Mucosa of rectum (tissue), 2 donors: ENCODE measurements around the gene PLIN5.

Experiments
- H3K27ac ChIP-seq, 2 donors: one replicate each; pipeline ENCODE4 v1.7.0; 2013; ENCODE audit warnings: inconsistent platforms in 2 of 2, low read depth in 2 of 2, low read length in 2 of 2
- H3K27me3 ChIP-seq, 2 donors: one replicate each; pipeline ENCODE4 v1.7.0; 2013; ENCODE audit warnings: low read length in 2 of 2; ENCODE audit not compliant: control insufficient read depth in 2 of 2, insufficient read depth in 2 of 2
- H3K36me3 ChIP-seq, 2 donors: one replicate each; pipeline ENCODE4 v1.7.0; 2013; ENCODE audit warnings: low read length in 2 of 2; ENCODE audit not compliant: control insufficient read depth in 2 of 2, insufficient read depth in 2 of 2
- H3K4me1 ChIP-seq, 2 donors: one replicate each; pipeline ENCODE4 v1.7.0; 2013; ENCODE audit warnings: low read length in 2 of 2, mild to moderate bottlenecking in 1 of 2; ENCODE audit not compliant: control insufficient read depth in 2 of 2, insufficient read depth in 2 of 2
- H3K4me3 ChIP-seq, 2 donors: one replicate each; pipeline ENCODE4 v1.7.0; 2013; ENCODE audit warnings: low read length in 2 of 2
- H3K9ac ChIP-seq, 2 donors: one replicate each; pipeline ENCODE4 v1.7.0; 2013; ENCODE audit warnings: low read length in 2 of 2, low read depth in 1 of 2, mild to moderate bottlenecking in 1 of 2
- H3K9me3 ChIP-seq, 2 donors: one replicate each; pipeline ENCODE4 v1.7.0; 2013; ENCODE audit warnings: low read length in 2 of 2; ENCODE audit not compliant: control insufficient read depth in 2 of 2
- donor health status: healthy.
- donor health status: Normal muscosa, but diverticular disease.

PLIN5 gene

GRCh38 chr19:4497770-4498389 lies 37.1 kb downstream of the PLIN5 start:
- no peak overlapping the region for H3K27ac ChIP-seq
- H3K4me3 ChIP-seq: no peak overlapping the region
- H3K9me3 ChIP-seq: no peaks in the 10 kb centered on the region
- no peak overlapping the region for H3K9ac ChIP-seq
- H3K4me1 ChIP-seq: no peaks in the 10 kb centered on the region
- no peaks in the 10 kb centered on the region for H3K27me3 ChIP-seq
- peaks cover 34 to 42% of the 10 kb centered on the region in 2 donors for H3K36me3 ChIP-seq

GRCh38 chr19:4496304-4496703 lies 38.7 kb downstream of the PLIN5 start:
- peaks cover 34 to 40% of the 10 kb centered on the region in 2 donors for H3K36me3 ChIP-seq
- no peak overlapping the region for H3K4me3 ChIP-seq
- H3K9ac ChIP-seq: no peak overlapping the region
- H3K4me1 ChIP-seq: no peaks in the 10 kb centered on the region
- no peaks in the 10 kb centered on the region for H3K9me3 ChIP-seq
- no peak overlapping the region for H3K27ac ChIP-seq
- H3K27me3 ChIP-seq: no peaks in the 10 kb centered on the region

- no peak overlapping the region for H3K4me3 ChIP-seq
- peaks cover 33 to 34% of the 10 kb centered on the region in 2 donors for H3K36me3 ChIP-seq
- no peaks in the 10 kb centered on the region for H3K9me3 ChIP-seq
- H3K27ac ChIP-seq: no peak overlapping the region
- no peaks in the 10 kb centered on the region for H3K27me3 ChIP-seq
- no peak overlapping the region for H3K9ac ChIP-seq
- no peaks in the 10 kb centered on the region for H3K4me1 ChIP-seq
Observed at GRCh38 chr19:4495471-4495870, 39.6 kb downstream of the PLIN5 start.

GRCh38 chr19:4494691-4495064 lies 40.3 kb downstream of the PLIN5 start:
- no peaks in the 10 kb centered on the region for H3K9me3 ChIP-seq
- no peak overlapping the region for H3K4me3 ChIP-seq
- H3K9ac ChIP-seq: no peak overlapping the region
- peaks cover 33 to 42% of the 10 kb centered on the region in 2 donors for H3K36me3 ChIP-seq
- no peaks in the 10 kb centered on the region for H3K27me3 ChIP-seq
- H3K4me1 ChIP-seq: no peaks in the 10 kb centered on the region
- H3K27ac ChIP-seq: no peak overlapping the region

GRCh38 chr19:4493929-4494690 lies 40.9 kb downstream of the PLIN5 start:
- H3K27ac ChIP-seq: no peak overlapping the region
- peaks cover 35 to 43% of the 10 kb centered on the region in 2 donors for H3K36me3 ChIP-seq
- H3K9ac ChIP-seq: no peak overlapping the region
- H3K4me1 ChIP-seq: no peaks in the 10 kb centered on the region
- H3K9me3 ChIP-seq: no peaks in the 10 kb centered on the region
- H3K27me3 ChIP-seq: no peaks in the 10 kb centered on the region
- H3K4me3 ChIP-seq: no peak overlapping the region

- H3K36me3 ChIP-seq: peaks cover 35 to 42% of the 10 kb centered on the region in 2 donors
- H3K4me3 ChIP-seq: no peak overlapping the region
- no peak overlapping the region for H3K9ac ChIP-seq
- no peaks in the 10 kb centered on the region for H3K4me1 ChIP-seq
- H3K27me3 ChIP-seq: no peaks in the 10 kb centered on the region
- H3K9me3 ChIP-seq: no peaks in the 10 kb centered on the region
- no peak overlapping the region for H3K27ac ChIP-seq
Observed at GRCh38 chr19:4493104-4493928, 41.7 kb downstream of the PLIN5 start.

- Histone ChIP-seq H3K4me3 (no peak overlapping the region), H3K9me3 (no peaks in the 10 kb centered on the region), H3K27ac (no peak overlapping the region), H3K27me3 (no peaks in the 10 kb centered on the region), H3K9ac (no peak overlapping the region), H3K36me3 (peaks cover 32 to 35% of the 10 kb centered on the region in 2 donors), H3K4me1 (no peaks in the 10 kb centered on the region)
Observed at GRCh38 chr19:4492337-4493103, 42.5 kb downstream of the PLIN5 start.

GRCh38 chr19:4491446-4491845 lies 43.6 kb downstream of the PLIN5 start:
- Histone ChIP-seq H3K27ac (no peak overlapping the region), H3K9me3 (no peaks in the 10 kb centered on the region), H3K27me3 (no peaks in the 10 kb centered on the region), H3K9ac (no peak overlapping the region), H3K4me3 (no peak overlapping the region), H3K36me3 (peaks cover 26 to 33% of the 10 kb centered on the region in 2 donors), H3K4me1 (no peaks in the 10 kb centered on the region)

- no peak overlapping the region for H3K27ac ChIP-seq
- H3K27me3 ChIP-seq: no peaks in the 10 kb centered on the region
- no peak overlapping the region for H3K4me3 ChIP-seq
- peaks cover 22 to 24% of the 10 kb centered on the region in 2 donors for H3K36me3 ChIP-seq
- H3K4me1 ChIP-seq: no peaks in the 10 kb centered on the region
- no peaks in the 10 kb centered on the region for H3K9me3 ChIP-seq
- H3K9ac ChIP-seq: no peak overlapping the region
Observed at GRCh38 chr19:4488496-4488895, 46.5 kb downstream of the PLIN5 start.
